Stimulated activated CD8-positive, alpha-beta memory T cell treated with anti-CD3 and anti-CD28 coated beads, Interleukin-15, amount 100 ng/mL, for 4 hours (primary cell): ENCODE results near the gene RAVER1.
"Not testable (repeated sequence)": the region's sequence is repeated elsewhere in the genome, so short reads cannot be mapped to it uniquely, and the experiment has no call there.

Experiments used
- DNase-seq, 2 donors: peaks; one replicate each; pipeline ENCODE4 v3.0.0-alpha.2; 2020; ENCODE audit warnings: low read depth in 2 of 2

Gene RAVER1, protein sequence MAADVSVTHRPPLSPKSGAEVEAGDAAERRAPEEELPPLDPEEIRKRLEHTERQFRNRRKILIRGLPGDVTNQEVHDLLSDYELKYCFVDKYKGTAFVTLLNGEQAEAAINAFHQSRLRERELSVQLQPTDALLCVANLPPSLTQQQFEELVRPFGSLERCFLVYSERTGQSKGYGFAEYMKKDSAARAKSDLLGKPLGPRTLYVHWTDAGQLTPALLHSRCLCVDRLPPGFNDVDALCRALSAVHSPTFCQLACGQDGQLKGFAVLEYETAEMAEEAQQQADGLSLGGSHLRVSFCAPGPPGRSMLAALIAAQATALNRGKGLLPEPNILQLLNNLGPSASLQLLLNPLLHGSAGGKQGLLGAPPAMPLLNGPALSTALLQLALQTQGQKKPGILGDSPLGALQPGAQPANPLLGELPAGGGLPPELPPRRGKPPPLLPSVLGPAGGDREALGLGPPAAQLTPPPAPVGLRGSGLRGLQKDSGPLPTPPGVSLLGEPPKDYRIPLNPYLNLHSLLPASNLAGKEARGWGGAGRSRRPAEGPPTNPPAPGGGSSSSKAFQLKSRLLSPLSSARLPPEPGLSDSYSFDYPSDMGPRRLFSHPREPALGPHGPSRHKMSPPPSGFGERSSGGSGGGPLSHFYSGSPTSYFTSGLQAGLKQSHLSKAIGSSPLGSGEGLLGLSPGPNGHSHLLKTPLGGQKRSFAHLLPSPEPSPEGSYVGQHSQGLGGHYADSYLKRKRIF

GRCh38 chr19:10332965-10333757 is at the start of gene RAVER1:
TSS of gene RAVER1 (minus strand) at chr19:10333529. CDS start at chr19:10333507, 22 bp downstream.
- DNase-seq: peak; percentile 96 to 98

GRCh38 chr19:10383223-10383499 is 49.8 kb upstream of the RAVER1 start:
- not testable (repeated sequence) for DNase-seq

DNA sequence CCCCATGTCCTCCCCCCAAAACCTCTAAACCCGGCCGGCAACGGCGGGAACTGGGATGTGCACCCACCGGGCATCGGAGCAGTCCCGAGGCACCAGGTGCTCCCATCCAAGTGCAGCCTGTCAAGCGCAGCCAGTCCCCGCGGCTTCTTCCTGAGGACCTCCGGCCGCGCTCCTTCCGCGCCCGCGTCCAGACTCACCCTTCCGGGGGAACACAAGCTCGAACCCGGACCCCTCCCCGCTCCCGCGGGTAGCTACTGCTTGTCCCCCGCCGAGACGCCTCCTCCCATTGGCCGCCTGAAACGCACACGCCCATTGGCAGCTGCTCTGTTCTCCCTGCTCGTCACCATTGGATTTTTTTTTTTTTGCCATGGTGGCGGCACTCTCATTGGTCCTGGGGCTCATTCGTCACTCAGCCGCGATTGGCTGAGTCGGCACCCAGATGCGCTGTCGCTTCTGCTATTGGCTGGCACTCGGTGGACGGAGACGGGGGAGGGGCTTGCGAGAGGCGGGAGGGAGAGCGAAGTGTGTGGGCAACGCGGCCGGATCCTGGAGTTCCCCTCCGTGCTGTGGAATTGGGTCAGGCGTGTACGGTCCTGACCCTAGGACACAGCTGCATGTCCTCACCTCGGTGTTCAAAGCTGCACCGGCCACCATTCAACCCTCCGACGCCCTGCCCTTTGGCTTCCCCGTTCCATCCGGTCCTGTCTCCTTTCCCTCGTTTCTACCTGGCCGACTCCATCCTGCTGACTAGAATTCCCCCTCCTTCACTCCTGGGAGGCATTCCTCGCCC is 47.2 kb upstream of the RAVER1 start, which contains the start of gene TYK2:
Gene TYK2, minus strand, starts transcription at position 260 of the 790 bp plus-strand sequence. CDS start 2,166 bp downstream, outside the sequence.
- DNase-seq: peak; percentile 88 to 90

DNA sequence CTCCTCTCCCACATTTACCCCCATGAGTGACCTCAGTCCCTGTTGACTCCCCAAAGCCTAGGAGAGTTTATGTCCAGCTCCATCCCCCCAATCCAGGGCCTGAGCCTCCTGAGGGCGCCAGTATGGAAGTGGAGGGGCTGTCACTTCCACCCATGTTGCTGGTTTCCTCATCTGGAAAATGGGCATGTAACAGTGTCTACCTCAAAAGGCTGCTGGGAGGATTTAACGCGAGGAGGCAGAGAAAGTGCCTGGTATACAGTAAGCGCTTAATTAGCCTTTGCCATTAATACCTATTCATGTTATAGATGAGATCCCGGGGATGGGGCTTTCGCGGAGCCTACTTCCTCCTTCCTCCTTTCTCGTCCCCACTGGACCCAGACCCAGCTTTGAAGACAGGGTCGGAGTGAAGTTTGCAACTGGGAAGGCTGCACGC is 46.6 kb upstream of the RAVER1 start:
- DNase-seq: no peak

DNA sequence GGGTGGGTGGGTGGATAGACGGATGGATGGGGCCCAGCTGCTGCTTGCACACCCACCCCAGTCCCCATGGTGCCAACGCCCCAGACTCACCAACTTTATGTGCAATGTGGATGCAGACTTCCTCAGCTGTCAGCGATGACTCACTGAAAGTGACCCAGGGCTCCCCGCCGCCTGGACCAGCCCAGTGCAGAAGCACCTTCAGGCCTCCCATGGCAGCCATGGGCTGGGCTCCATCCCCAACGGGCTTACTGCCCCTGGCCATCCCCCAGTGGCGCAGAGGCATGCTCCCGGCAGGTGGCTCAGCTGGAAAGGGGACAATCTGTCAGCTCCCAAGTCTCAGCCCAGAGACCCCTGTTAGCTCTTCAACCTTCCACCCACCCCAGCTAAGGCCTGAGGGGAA is 44.8 kb upstream of the RAVER1 start:
- no peak for DNase-seq

GRCh38 chr19:10377140-10377640 is 43.9 kb upstream of the RAVER1 start:
- not testable (repeated sequence) for DNase-seq

DNA sequence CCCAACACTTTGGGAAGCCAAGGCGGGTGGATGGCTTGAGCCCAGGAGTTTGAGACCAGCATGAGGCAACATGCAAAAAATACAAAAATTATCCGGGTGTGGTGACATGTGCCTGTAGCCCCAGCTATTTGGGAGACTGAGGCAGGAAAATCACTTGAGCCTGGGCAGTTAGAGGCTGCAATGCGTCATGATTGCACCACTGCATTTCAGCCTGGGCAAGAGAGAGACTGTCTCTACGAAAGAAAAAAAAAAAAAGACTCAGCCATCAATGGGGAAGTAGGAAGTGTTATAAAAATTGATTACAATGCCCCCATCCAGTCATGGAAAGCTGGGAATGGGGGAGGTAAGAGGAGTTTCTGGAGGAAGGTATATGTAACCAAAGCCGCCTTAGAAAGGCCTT is 41.6 kb upstream of the RAVER1 start:
- DNase-seq: no peak

DNA sequence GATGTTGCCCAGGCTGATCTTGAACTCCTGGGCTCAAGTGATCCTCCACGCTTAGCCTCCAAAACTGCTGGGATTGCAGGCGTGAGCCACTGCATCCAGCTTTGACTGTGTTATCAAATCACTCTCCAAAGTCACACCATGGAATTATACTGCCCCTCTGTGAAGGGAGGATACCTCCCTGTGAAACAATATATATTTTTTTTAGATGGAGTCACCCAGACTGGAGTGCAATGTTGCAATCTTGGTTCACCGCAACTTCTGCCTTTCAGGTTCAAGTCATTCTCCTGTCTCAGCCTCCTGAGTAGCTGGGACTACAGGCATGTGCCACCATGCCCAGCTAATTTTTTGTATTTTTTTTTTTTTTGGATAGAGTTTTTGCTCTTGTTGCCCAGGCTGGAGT is 39.4 kb upstream of the RAVER1 start:
- DNase-seq: no peak

DNA sequence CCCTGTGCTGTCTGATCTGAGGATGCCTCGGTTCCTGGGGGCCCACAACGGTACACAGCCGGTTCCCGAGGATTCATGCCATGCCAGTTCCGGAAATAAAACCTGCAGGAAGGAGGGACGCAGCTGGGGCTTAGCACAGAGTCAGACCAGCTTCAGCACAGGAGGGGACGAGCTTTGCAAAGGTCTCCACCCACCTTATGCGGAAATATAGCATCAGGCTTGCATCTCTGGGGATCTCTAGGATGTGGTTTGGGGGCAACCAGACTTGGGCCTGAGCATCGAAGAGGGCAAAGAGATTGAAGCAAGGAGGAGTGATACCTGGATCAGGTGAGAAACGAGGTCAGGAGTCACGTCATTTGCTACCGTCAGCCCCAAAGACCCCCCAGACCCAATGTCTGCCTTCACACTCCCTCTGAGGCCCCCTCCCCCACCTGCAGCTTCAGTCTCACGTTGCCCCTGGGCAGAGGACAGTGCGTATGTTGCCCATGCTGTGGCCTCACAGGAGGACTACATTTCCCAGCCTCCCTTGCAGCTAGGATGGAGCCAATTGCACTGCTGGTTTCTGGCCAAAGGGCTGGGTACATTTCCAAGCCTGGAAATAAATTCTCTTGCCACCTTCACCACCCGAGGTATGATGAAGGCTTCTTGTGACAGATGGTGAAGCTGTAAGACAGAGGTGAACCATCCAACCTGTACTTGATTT is 34.9 kb upstream of the RAVER1 start:
- no peak for DNase-seq

GRCh38 chr19:10366950-10367512 is 33.7 kb upstream of the RAVER1 start:
- not testable (repeated sequence) for DNase-seq

DNA sequence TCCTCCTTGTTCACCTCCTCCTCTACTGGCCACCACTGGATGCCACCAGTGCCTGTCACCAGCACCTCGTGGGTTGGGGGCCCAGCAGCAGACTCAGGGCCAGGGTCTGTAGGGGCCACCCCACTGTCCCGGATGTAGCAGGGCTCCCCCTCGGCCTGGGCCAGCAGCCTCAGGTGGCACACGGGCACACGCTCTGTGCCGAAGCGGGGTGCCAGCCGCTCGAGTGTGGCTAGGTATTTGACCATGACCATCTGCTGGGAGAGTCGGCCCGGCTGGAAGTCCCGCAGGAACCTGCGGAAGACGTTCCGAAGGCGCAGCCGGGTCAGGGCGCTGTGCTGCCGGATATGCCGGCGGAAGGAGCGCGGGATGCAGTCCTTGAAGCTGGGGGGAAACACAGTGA is 32.2 kb upstream of the RAVER1 start:
- no peak for DNase-seq

- no peak for DNase-seq
Observed at GRCh38 chr19:10364644-10365043, 31.3 kb upstream of the RAVER1 start.

GRCh38 chr19:10363789-10364281 is 30.5 kb upstream of the RAVER1 start:
- no peak for DNase-seq

GRCh38 chr19:10362259-10362658 is 28.9 kb upstream of the RAVER1 start:
- DNase-seq: no peak

GRCh38 chr19:10361569-10362011 is 28.3 kb upstream of the RAVER1 start:
- no peak for DNase-seq

DNA sequence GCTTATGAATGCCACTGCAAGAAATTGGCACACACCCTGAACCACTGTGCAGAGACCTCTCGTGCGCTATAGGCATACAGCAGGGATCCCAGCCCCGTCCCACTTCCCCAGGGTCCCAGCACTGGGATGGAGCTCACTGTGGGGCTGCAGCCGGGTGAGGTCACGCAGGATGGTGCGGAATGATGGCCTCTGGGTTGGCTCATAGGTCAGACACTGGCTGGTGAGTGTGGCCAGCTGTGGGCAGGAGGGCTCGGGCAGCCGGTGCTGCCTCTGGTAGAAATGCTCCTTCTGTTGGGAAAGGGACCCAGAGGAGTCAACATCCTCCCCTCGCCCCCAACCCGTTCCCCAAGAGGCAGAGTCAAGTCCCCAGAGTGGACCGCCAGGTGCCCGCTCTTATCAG is 23.1 kb upstream of the RAVER1 start:
- no peak for DNase-seq

- DNase-seq: no peak
Observed at GRCh38 chr19:10353793-10354391, 20.6 kb upstream of the RAVER1 start.

- no peak for DNase-seq
Observed at GRCh38 chr19:10352764-10353671, 19.7 kb upstream of the RAVER1 start.

- DNase-seq: no peak
Observed at GRCh38 chr19:10346509-10346908, 13.2 kb upstream of the RAVER1 start.
